Measurements from ENCODE around the gene AGPAT4.

The AGPAT4 gene

GRCh38 chr6:161238081-161238480 is 35.8 kb downstream of the AGPAT4 start:
- Histone ChIP-seq H3K4me1 (ENCODE audit: insufficient read depth, low read length, severe bottlenecking) (no peaks in the 10 kb centered on the region), H3K27me3 (ENCODE audit: insufficient read depth, low read length) (no peaks in the 10 kb centered on the region; the same call in 1 of the 2 replicates), H3K9me2 (ENCODE audit: low read depth, low read length) (no peaks in the 10 kb centered on the region), H3K9me3 (ENCODE audit: low read length) (no peaks in the 10 kb centered on the region), H3F3A (ENCODE audit: insufficient read depth, low read length) (no peaks in the 10 kb centered on the region), H3K36me3 (ENCODE audit: insufficient read depth, low read length) (no peaks in the 10 kb centered on the region), H3K79me2 (ENCODE audit: insufficient read depth, low read length) (no peaks in the 10 kb centered on the region), H4K20me1 (ENCODE audit: insufficient read depth, low read length) (no peaks in the 10 kb centered on the region), H2AFZ (ENCODE audit: low read length) (no peak overlapping the region), H3K4me2 (ENCODE audit: low read length) (no peak overlapping the region), H3K27ac (ENCODE audit: low read depth, low read length, poor library complexity, severe bottlenecking) (no peak overlapping the region), H3K4me3 (ENCODE audit: low read depth, low read length, poor library complexity, severe bottlenecking) (no peak overlapping the region), H3K9ac (ENCODE audit: low read length) (no peak overlapping the region)
- no peak for TF ChIP-seq CTCF (IDR thresholded peaks at IDR 0.05; ENCODE audit: low read length)
- TF ChIP-seq EZH2 (IDR thresholded peaks at IDR 0.05; ENCODE audit: borderline replicate concordance, low read length) = no peak

- Histone ChIP-seq H3K9ac (ENCODE audit: low read length) (no peak overlapping the region), H3K4me2 (ENCODE audit: low read length) (no peak overlapping the region), H3K79me2 (ENCODE audit: insufficient read depth, low read length) (no peaks in the 10 kb centered on the region), H3K27ac (ENCODE audit: low read depth, low read length, poor library complexity, severe bottlenecking) (no peak overlapping the region), H3F3A (ENCODE audit: insufficient read depth, low read length) (no peaks in the 10 kb centered on the region), H3K9me2 (ENCODE audit: low read depth, low read length) (no peaks in the 10 kb centered on the region), H3K36me3 (ENCODE audit: insufficient read depth, low read length) (no peaks in the 10 kb centered on the region), H2AFZ (ENCODE audit: low read length) (no peak overlapping the region), H3K4me3 (ENCODE audit: low read depth, low read length, poor library complexity, severe bottlenecking) (no peak overlapping the region), H4K20me1 (ENCODE audit: insufficient read depth, low read length) (no peaks in the 10 kb centered on the region), H3K4me1 (ENCODE audit: insufficient read depth, low read length, severe bottlenecking) (no peaks in the 10 kb centered on the region), H3K9me3 (ENCODE audit: low read length) (no peaks in the 10 kb centered on the region), H3K27me3 (ENCODE audit: insufficient read depth, low read length) (no peaks in the 10 kb centered on the region; the same call in 1 of the 2 replicates)
- no peak for TF ChIP-seq EZH2 (IDR thresholded peaks at IDR 0.05; ENCODE audit: borderline replicate concordance, low read length)
- no peak for TF ChIP-seq CTCF (IDR thresholded peaks at IDR 0.05; ENCODE audit: low read length)
Measured at GRCh38 chr6:161237176-161237575, 36.7 kb downstream of the AGPAT4 start.

- Histone ChIP-seq H4K20me1 (ENCODE audit: insufficient read depth, low read length) (no peaks in the 10 kb centered on the region), H3K27me3 (ENCODE audit: insufficient read depth, low read length) (no peaks in the 10 kb centered on the region; the same call in 1 of the 2 replicates), H3K4me3 (ENCODE audit: low read depth, low read length, poor library complexity, severe bottlenecking) (no peak overlapping the region), H3K9me3 (ENCODE audit: low read length) (no peaks in the 10 kb centered on the region), H3K4me2 (ENCODE audit: low read length) (no peak overlapping the region), H3K27ac (ENCODE audit: low read depth, low read length, poor library complexity, severe bottlenecking) (no peak overlapping the region), H3K9me2 (ENCODE audit: low read depth, low read length) (no peaks in the 10 kb centered on the region), H3K36me3 (ENCODE audit: insufficient read depth, low read length) (no peaks in the 10 kb centered on the region), H3F3A (ENCODE audit: insufficient read depth, low read length) (no peaks in the 10 kb centered on the region), H3K4me1 (ENCODE audit: insufficient read depth, low read length, severe bottlenecking) (no peaks in the 10 kb centered on the region), H2AFZ (ENCODE audit: low read length) (no peak overlapping the region), H3K79me2 (ENCODE audit: insufficient read depth, low read length) (no peaks in the 10 kb centered on the region), H3K9ac (ENCODE audit: low read length) (no peak overlapping the region)
- no peak for TF ChIP-seq EZH2 (IDR thresholded peaks at IDR 0.05; ENCODE audit: borderline replicate concordance, low read length)
- TF ChIP-seq CTCF (IDR thresholded peaks at IDR 0.05; ENCODE audit: low read length) = no peak
Measured at GRCh38 chr6:161235776-161236633, 37.9 kb downstream of the AGPAT4 start.

Data from OCI-LY1 (cell line).